Ascending aorta (tissue), 2 donors: ENCODE measurements around the gene C10orf67. TPM values are rescaled to one million over a fixed set of nuclear protein-coding genes. Genes with fewer than 3 reads are reported as not detected.
"Not testable (repeated sequence)": the region's sequence is repeated elsewhere in the genome, so short reads cannot be mapped to it uniquely, and the experiment has no call there.

Source experiments
- DNase-seq, 2 donors: peaks; one replicate each; pipeline ENCODE4 v3.0.0-alpha.2; 2019; ENCODE audit warnings: low spot score in 2 of 2
- H3K27ac ChIP-seq, 2 donors: fragments of 200-600 bp; sonication (generic); one replicate each; pipeline ENCODE4 v1.5.1; 2016 to 2017; ENCODE audit warnings: mild to moderate bottlenecking in 1 of 2
- H3K27me3 ChIP-seq: fragments of 200-600 bp; sonication (generic); one replicate; pipeline ENCODE4 v1.5.1; 2017
- H3K36me3 ChIP-seq, 2 donors: fragments of 200-600 bp; sonication (generic); one replicate each; pipeline ENCODE4 v1.5.1; 2016
- H3K4me1 ChIP-seq, 2 donors: fragments of 200-600 bp; sonication (generic); one replicate each; pipeline ENCODE4 v1.5.1; 2016 to 2017; ENCODE audit warnings: mild to moderate bottlenecking in 1 of 2
- H3K4me3 ChIP-seq, 2 donors: fragments of 200-600 bp; sonication (generic); one replicate each; pipeline ENCODE4 v1.5.1; 2016 to 2017; ENCODE audit warnings: mild to moderate bottlenecking in 1 of 2
- H3K9me3 ChIP-seq, 2 donors: fragments of 200-600 bp; sonication (generic); one replicate each; pipeline ENCODE4 v1.5.1; 2016
- CTCF ChIP-seq, 3 experiments: fragments of 200-600 bp in 2 of 3; fragments of 450-650 bp in 1 of 3; sonication (generic) in 2 of 3; IDR thresholded peaks; one replicate each; pipeline ENCODE4 v1.5.1; 2016 to 2019; ENCODE audit warnings: antibody characterized with exemption in 3 of 3, mild to moderate bottlenecking in 1 of 3, moderate library complexity in 1 of 3
- intact Hi-C: fragments of 100-400 bp; cut with DNase I; formaldehyde crosslinking; loops from one replicate; pipeline ENCODE4 v1.15.1; 2023
- total RNA-seq: library from RNA; depleted of rRNA; stranded (reverse); fragments of >200 nt; gene quantifications from one replicate; pipeline ENCODE4 v1.1.0, GENCODE V29; 2016

The C10orf67 gene
- total RNA-seq, 1 donor from 2014 or later, result not detected

GRCh38 chr10:23270531-23270930 is 74.1 kb downstream of the C10orf67 start:
- Histone ChIP-seq H3K36me3 (no peaks in the 10 kb centered on the region), H3K4me1 (no peaks in the 10 kb centered on the region), H3K9me3 (peaks cover 0 to 9% of the 10 kb centered on the region in 2 donors), H3K27ac (no peak overlapping the region), H3K27me3 (no peaks in the 10 kb centered on the region), H3K4me3 (no peak overlapping the region)
- DNase-seq, result no peak
- intact Hi-C loops, result no loop called here
- TF ChIP-seq CTCF (IDR thresholded peaks at IDR 0.05), result no peak

DNA sequence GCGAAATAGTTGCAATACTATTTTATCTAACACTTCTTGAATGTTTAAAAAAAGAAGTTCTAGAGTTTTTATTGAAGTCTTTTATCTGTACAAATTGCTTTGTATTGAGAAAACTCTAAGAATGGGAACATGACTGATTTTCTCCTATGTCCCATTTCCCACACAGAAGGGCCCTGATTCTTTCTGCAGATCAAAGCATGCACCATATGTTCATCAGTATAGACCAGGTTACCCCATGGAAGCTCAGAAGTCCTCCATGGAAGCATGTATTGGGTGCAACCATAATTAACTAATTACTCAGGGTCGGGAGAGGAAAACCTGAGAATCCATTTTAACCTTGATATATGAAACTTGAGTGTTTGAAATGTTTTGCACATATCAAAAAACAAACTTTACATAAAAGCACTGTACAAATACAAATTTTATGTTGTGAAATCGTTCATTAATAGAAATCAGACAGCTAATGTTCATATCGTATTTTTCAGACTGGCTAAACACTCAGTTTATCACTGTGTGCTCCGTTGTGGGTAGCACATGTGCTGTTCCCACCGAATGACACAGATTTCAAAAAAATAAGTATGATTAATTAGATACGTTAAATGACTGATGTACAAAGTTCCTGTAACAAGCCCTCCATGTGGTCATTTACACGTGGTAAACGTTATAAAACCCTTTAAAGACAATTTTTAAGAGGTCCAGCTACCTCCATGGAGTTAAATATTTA is 81.0 kb downstream of the C10orf67 start:
- no peak for TF ChIP-seq CTCF (IDR thresholded peaks at IDR 0.05)
- Histone ChIP-seq H3K27ac (no peak overlapping the region), H3K36me3 (no peaks in the 10 kb centered on the region), H3K4me3 (no peak overlapping the region), H3K9me3 (no peaks in the 10 kb centered on the region), H3K27me3 (no peaks in the 10 kb centered on the region), H3K4me1 (no peaks in the 10 kb centered on the region)
- no peak for DNase-seq
- intact Hi-C loops, result no loop called here

GRCh38 chr10:23262928-23263327 is 81.7 kb downstream of the C10orf67 start:
- Histone ChIP-seq H3K27me3 (no peaks in the 10 kb centered on the region), H3K36me3 (no peaks in the 10 kb centered on the region), H3K27ac (no peak overlapping the region), H3K4me3 (no peak overlapping the region), H3K4me1 (no peaks in the 10 kb centered on the region), H3K9me3 (no peaks in the 10 kb centered on the region)
- intact Hi-C loops, result no loop called here
- DNase-seq, result no peak
- no peak for TF ChIP-seq CTCF (IDR thresholded peaks at IDR 0.05)

- intact Hi-C loops, result no loop called here
Observed at GRCh38 chr10:23258516-23258915, 86.1 kb downstream of the C10orf67 start.

DNA sequence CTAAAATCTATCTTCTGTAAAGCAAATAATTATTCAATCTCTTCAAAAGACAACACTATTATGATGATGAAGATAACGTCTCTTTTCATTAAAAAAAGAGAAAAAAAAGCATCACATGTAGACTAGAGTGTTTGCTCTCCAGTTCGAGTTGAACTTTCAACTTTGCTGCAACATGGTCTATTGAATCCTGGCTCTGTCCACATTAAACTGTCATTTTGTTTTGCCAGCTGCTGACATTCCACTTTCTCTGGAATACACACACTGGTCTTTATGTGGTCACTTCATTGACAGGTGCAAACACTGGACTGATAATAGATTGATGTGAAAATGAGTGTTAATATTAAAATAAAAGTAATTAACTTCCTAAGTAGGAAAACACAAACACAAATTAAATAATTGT is 90.8 kb downstream of the C10orf67 start:
- H3K9me3 ChIP-seq, result no peaks in the 10 kb centered on the region
- no peaks in the 10 kb centered on the region for H3K4me1 ChIP-seq
- no peaks in the 10 kb centered on the region for H3K27me3 ChIP-seq
- H3K36me3 ChIP-seq, result no peaks in the 10 kb centered on the region
- intact Hi-C loops, result no loop called here
- TF ChIP-seq CTCF (IDR thresholded peaks at IDR 0.05), result no peak
- H3K4me3 ChIP-seq, result no peak overlapping the region
- H3K27ac ChIP-seq, result no peak overlapping the region
- no peak for DNase-seq

More at GRCh38 chr10:23258516-23258915, 86.1 kb downstream of the C10orf67 start:
- DNase-seq, result no peak
- Histone ChIP-seq H3K4me3 (no peak overlapping the region), H3K9me3 (no peaks in the 10 kb centered on the region), H3K4me1 (no peaks in the 10 kb centered on the region), H3K36me3 (no peaks in the 10 kb centered on the region), H3K27ac (no peak overlapping the region), H3K27me3 (no peaks in the 10 kb centered on the region)
- TF ChIP-seq CTCF (IDR thresholded peaks at IDR 0.05), result no peak

DNA sequence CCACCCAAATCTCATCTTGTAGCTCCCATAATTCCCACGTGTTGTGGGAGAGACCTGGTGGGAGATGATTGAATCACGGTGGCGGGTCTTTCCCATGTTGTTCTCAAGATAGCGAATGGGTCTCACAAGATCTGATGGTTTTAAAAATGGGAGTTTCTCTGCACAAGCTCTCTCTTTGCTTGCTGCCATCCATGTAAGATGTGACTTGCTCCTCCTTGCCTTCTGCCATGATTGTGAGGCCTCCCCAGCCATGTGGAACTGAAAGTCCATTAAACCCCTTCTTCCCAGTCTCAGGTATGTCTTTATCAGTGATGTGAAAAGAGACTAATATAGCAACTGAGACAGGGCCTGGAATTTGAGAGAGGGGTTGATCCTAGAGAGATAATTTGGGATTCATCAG is 91.7 kb downstream of the C10orf67 start:
- H3K4me3 ChIP-seq, H3K9me3 ChIP-seq, H3K27ac ChIP-seq, H3K36me3 ChIP-seq, intact Hi-C loops, H3K4me1 ChIP-seq, H3K27me3 ChIP-seq, DNase-seq: not testable (repeated sequence)

DNA sequence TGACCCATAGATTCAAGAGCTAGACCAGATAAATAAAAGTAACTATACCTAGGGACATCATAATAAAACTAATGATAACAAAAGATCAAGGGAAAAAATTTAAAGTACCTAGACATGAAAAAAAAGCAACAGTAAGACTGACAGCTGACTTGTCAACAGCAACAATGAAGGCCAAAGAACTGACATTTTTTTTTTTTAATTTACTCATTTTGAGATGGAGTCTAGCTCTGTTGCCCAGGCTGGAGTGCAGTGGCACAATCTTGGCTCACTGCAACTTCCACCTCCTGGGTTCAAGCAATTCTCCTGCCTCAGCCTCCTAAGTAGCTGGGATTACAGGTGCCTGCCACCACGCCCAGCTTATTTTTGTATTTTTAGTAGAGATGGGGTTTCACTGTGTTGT is 102.8 kb downstream of the C10orf67 start:
- H3K4me1 ChIP-seq, DNase-seq, intact Hi-C loops, H3K27ac ChIP-seq, H3K36me3 ChIP-seq, H3K9me3 ChIP-seq, H3K4me3 ChIP-seq, H3K27me3 ChIP-seq: not testable (repeated sequence)
